Nephron (organoid): Measurements from ENCODE around the gene C1orf94.

Source experiments
- H3K27ac Mint-ChIP-seq, 3 experiments: 2 replicates each; pipeline ENCODE4 v1.8.0; 2020; ENCODE audit warnings: mixed read lengths in 3 of 3, mild to moderate bottlenecking in 2 of 3, moderate library complexity in 1 of 3
- H3K27me3 Mint-ChIP-seq: 2 replicates; pipeline ENCODE4 v1.8.0; 2021; ENCODE audit warnings: low read depth, mild to moderate bottlenecking, moderate library complexity, mixed read lengths
- H3K36me3 Mint-ChIP-seq: 2 replicates; pipeline ENCODE4 v1.8.0; 2020; ENCODE audit warnings: low read depth, mixed read lengths
- H3K4me1 Mint-ChIP-seq: 2 replicates; pipeline ENCODE4 v1.8.0; 2020; ENCODE audit warnings: mixed read lengths
- H3K4me3 Mint-ChIP-seq, 3 experiments: 2 replicates each; pipeline ENCODE4 v1.8.0; 2020; ENCODE audit warnings: mild to moderate bottlenecking in 3 of 3, mixed read lengths in 3 of 3, moderate library complexity in 2 of 3
- H3K9me3 Mint-ChIP-seq: 2 replicates; pipeline ENCODE4 v1.8.0; 2020; ENCODE audit warnings: mixed read lengths
- TF ChIP-seq, protein P1 (sequence below), 3 experiments: fragments of 200-600 bp; sonication (generic); IDR thresholded peaks; one replicate each; pipeline ENCODE4 v1.5.0; 2021; ENCODE audit warnings: antibody characterized with exemption in 3 of 3; ENCODE audit not compliant: unreplicated experiment in 3 of 3

C1orf94 gene

DNA sequence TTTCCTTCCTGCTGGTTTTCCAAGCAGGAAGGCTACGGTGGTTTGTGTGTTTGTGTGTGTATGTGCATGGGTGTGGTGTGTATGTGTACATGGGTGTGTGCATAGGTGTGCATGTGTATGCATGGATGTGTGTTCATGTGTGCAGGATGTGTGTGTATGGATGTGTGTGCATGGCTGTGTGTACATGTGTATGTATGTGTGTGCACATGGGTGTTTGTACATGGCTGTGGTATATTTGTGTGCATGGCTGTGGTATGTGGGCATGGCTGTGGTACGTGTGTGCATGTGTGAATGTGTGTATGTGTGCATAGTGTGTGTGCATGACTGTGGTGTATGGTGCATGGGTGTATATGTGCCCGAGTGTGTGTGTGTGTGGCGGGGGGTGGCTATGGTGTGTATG lies 12.3 kb downstream of the C1orf94 start:
- no peaks in the 10 kb centered on the region for H3K4me1 Mint-ChIP-seq
- H3K4me3 Mint-ChIP-seq, result no peak overlapping the region
- no peaks in the 10 kb centered on the region for H3K36me3 Mint-ChIP-seq
- peaks cover 14% of the 10 kb centered on the region for H3K9me3 Mint-ChIP-seq
- no peak overlapping the region for H3K27ac Mint-ChIP-seq
- H3K27me3 Mint-ChIP-seq, result peaks cover 40% of the 10 kb centered on the region
- TF ChIP-seq, protein P1, sequence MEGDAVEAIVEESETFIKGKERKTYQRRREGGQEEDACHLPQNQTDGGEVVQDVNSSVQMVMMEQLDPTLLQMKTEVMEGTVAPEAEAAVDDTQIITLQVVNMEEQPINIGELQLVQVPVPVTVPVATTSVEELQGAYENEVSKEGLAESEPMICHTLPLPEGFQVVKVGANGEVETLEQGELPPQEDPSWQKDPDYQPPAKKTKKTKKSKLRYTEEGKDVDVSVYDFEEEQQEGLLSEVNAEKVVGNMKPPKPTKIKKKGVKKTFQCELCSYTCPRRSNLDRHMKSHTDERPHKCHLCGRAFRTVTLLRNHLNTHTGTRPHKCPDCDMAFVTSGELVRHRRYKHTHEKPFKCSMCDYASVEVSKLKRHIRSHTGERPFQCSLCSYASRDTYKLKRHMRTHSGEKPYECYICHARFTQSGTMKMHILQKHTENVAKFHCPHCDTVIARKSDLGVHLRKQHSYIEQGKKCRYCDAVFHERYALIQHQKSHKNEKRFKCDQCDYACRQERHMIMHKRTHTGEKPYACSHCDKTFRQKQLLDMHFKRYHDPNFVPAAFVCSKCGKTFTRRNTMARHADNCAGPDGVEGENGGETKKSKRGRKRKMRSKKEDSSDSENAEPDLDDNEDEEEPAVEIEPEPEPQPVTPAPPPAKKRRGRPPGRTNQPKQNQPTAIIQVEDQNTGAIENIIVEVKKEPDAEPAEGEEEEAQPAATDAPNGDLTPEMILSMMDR (IDR thresholded peaks at IDR 0.05; ENCODE audit: unreplicated experiment in 3 of 3), result no peak

DNA sequence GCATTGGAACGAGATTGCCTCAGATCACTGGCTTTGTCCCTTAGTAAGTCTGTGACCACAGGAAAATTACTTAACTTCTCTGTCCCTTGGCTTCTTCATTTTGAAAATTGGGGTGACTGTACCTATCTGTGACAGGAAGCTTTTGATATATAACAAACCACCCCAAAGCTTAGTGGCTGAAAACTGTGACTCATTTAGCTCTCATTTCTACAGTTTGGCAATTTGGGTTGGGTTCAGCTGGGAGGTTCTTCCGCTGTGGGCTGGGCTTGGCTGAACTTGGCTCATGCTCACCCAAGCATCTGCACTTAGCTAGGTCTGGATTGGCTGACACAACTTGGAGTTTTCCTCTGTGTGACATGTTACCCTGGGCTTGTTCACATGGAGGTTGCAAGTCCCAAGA lies 14.0 kb downstream of the C1orf94 start:
- no peak overlapping the region for H3K27ac Mint-ChIP-seq
- H3K4me3 Mint-ChIP-seq, result no peak overlapping the region
- H3K9me3 Mint-ChIP-seq, result peaks cover 14% of the 10 kb centered on the region
- peaks cover 31% of the 10 kb centered on the region for H3K27me3 Mint-ChIP-seq
- H3K36me3 Mint-ChIP-seq, result no peaks in the 10 kb centered on the region
- no peaks in the 10 kb centered on the region for H3K4me1 Mint-ChIP-seq
- TF ChIP-seq, protein P1 (IDR thresholded peaks at IDR 0.05; ENCODE audit: unreplicated experiment in 3 of 3), result no peak

DNA sequence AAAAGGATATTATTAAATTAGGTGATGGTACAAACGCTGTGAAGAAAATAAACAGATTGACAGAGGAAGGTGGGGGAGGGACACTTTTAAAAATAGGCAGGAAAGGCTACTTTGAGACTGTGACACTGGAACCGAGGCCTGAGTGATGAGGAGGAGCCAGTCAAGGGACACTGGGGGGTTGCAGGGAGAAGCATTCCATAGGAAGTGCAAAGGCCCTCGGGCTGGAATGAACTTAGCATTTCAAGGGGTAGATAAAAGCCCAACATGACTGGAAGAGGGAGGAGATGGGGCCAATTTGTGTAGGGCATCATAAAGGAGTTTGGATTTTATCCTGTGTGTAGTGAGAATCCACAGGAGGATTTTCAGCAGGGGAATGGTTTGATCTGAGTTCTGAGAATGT lies 15.9 kb downstream of the C1orf94 start:
- Mint-ChIP-seq H3K4me1 (no peaks in the 10 kb centered on the region), H3K27ac (no peak overlapping the region), H3K27me3 (peaks cover 22% of the 10 kb centered on the region)

DNA sequence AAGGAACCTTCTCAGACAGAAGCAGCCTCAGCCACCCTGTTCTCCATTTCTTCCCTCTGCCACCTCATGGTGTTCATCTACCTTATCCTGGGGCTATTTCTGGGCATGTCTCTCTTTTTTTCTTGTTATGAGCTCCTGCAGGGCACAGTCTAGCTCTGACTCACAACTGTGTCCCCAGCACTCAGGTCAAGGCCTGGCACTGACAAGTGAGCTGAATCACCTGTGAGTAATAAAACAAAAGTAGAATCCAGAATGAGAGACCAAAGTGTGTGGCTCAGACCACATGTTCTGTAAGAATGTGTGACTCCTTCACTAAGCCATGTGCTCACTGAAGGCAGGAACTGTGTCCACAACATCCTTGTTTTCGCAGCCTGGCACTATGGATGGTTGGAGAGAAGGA lies 23.2 kb downstream of the C1orf94 start:
- peaks cover 31% of the 10 kb centered on the region for H3K27me3 Mint-ChIP-seq
- TF ChIP-seq, protein P1 (IDR thresholded peaks at IDR 0.05; ENCODE audit: unreplicated experiment in 3 of 3), result no peak
- no peaks in the 10 kb centered on the region for H3K36me3 Mint-ChIP-seq
- no peak overlapping the region for H3K4me3 Mint-ChIP-seq
- no peaks in the 10 kb centered on the region for H3K4me1 Mint-ChIP-seq
- no peaks in the 10 kb centered on the region for H3K9me3 Mint-ChIP-seq
- no peak overlapping the region for H3K27ac Mint-ChIP-seq

More for the DNA sequence above, 15.9 kb downstream of the C1orf94 start:
- Mint-ChIP-seq H3K36me3 (no peaks in the 10 kb centered on the region), H3K4me3 (no peak overlapping the region), H3K9me3 (peaks cover 14% of the 10 kb centered on the region)
- TF ChIP-seq, protein P1 (IDR thresholded peaks at IDR 0.05; ENCODE audit: unreplicated experiment in 3 of 3), result no peak

DNA sequence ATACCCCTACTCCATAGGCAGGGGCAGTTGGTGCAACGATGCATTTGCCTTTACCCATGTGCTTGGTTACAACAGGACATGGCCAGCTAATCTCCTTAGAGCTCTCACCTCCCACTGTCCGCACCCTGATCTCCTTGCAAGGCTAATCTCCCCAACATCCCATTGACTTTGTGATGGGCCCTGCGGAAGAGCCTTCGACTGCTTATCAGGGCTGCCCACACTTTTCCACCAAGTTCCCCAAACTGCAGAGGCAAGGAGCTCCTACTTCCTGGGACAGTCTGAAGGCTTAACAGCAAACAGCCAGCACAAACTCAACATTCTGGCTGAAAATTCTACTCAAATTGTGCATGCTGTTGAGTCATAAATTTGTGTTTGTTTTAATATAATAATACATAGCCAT lies 36.0 kb downstream of the C1orf94 start:
- H3K27me3 Mint-ChIP-seq, result peaks cover 10% of the 10 kb centered on the region
- TF ChIP-seq, protein P1 (IDR thresholded peaks at IDR 0.05; ENCODE audit: unreplicated experiment in 3 of 3), result no peak
- H3K4me3 Mint-ChIP-seq, result no peak overlapping the region
- H3K4me1 Mint-ChIP-seq, result no peaks in the 10 kb centered on the region
- H3K36me3 Mint-ChIP-seq, result no peaks in the 10 kb centered on the region
- no peaks in the 10 kb centered on the region for H3K9me3 Mint-ChIP-seq
- no peak overlapping the region for H3K27ac Mint-ChIP-seq

DNA sequence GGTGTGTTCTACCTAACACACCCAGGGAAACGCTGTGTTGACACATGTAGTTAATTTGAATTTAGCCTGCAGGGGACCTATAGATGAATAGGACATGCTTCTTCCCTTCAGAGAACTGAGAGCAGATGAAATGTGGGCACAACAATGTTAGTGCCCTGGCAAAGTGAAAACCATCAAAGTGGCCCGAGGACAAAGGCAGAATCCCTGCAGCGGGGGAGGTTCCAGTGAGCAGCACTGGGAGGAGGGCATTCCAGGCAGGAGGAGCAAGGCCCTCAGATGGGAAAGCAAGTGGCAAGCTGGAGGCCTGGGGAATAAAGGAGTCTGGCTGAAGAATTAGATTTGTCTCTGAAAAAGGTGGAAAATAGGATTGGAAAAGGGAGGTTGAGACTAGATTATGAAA lies 37.2 kb downstream of the C1orf94 start:
- peaks cover 10% of the 10 kb centered on the region for H3K27me3 Mint-ChIP-seq
- TF ChIP-seq, protein P1 (IDR thresholded peaks at IDR 0.05; ENCODE audit: unreplicated experiment in 3 of 3), result no peak
- H3K27ac Mint-ChIP-seq, result no peak overlapping the region
- no peaks in the 10 kb centered on the region for H3K4me1 Mint-ChIP-seq
- H3K36me3 Mint-ChIP-seq, result no peaks in the 10 kb centered on the region
- no peak overlapping the region for H3K4me3 Mint-ChIP-seq
- H3K9me3 Mint-ChIP-seq, result no peaks in the 10 kb centered on the region
